ENCODE results near the gene PRR20G.

DNA sequence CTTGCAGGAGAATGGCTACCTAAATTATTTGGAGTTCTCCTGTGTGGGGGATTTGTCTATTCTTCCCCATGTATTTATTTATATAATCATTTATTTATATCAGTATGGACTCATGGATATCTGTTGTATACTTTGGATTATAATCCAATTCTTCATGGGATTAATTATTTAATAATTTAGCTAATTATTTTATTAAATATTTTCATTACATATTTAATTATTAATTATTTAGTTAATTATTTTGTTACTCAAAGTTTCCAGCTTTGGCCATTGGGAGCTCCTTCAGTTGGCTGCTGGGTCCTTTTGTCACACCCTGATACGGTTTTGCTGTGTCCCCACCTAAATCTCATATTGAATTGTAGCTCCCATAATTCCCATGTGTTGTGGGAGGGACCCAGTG, 3.3 kb upstream of the PRR20G start:
- TF ChIP-seq, protein P1, sequence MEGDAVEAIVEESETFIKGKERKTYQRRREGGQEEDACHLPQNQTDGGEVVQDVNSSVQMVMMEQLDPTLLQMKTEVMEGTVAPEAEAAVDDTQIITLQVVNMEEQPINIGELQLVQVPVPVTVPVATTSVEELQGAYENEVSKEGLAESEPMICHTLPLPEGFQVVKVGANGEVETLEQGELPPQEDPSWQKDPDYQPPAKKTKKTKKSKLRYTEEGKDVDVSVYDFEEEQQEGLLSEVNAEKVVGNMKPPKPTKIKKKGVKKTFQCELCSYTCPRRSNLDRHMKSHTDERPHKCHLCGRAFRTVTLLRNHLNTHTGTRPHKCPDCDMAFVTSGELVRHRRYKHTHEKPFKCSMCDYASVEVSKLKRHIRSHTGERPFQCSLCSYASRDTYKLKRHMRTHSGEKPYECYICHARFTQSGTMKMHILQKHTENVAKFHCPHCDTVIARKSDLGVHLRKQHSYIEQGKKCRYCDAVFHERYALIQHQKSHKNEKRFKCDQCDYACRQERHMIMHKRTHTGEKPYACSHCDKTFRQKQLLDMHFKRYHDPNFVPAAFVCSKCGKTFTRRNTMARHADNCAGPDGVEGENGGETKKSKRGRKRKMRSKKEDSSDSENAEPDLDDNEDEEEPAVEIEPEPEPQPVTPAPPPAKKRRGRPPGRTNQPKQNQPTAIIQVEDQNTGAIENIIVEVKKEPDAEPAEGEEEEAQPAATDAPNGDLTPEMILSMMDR (conservative IDR thresholded peaks at IDR 0.05; ENCODE audit: low read depth, low read length), result no peak
- TF ChIP-seq RAD21 (IDR thresholded peaks at IDR 0.05; ENCODE audit: low read length) (no peak), POLR2A (IDR thresholded peaks at IDR 0.05; ENCODE audit: low read depth, low read length) (no peak), SMC3 (IDR thresholded peaks at IDR 0.05; ENCODE audit: low read depth, low read length) (no peak), MAFK (IDR thresholded peaks at IDR 0.05; ENCODE audit: low read depth, low read length) (no peak), FOS (IDR thresholded peaks at IDR 0.05; ENCODE audit: low read depth, low read length) (no peak), MAZ (IDR thresholded peaks at IDR 0.05; ENCODE audit: borderline replicate concordance, low read depth, low read length) (no peak), BHLHE40 (IDR thresholded peaks at IDR 0.05; ENCODE audit: low read depth, low read length) (no peak), MXI1 (IDR thresholded peaks at IDR 0.05; ENCODE audit: borderline replicate concordance, low read depth, low read length) (no peak), RFX5 (IDR thresholded peaks at IDR 0.05; ENCODE audit: low read depth, low read length) (no peak), RCOR1 (IDR thresholded peaks at IDR 0.05; ENCODE audit: insufficient replicate concordance, low read length) (no peak), CEBPB (IDR thresholded peaks at IDR 0.05; ENCODE audit: low read depth, low read length) (no peak)
- TF ChIP-seq, protein P2, sequence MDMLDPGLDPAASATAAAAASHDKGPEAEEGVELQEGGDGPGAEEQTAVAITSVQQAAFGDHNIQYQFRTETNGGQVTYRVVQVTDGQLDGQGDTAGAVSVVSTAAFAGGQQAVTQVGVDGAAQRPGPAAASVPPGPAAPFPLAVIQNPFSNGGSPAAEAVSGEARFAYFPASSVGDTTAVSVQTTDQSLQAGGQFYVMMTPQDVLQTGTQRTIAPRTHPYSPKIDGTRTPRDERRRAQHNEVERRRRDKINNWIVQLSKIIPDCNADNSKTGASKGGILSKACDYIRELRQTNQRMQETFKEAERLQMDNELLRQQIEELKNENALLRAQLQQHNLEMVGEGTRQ (IDR thresholded peaks at IDR 0.05; ENCODE audit: low read depth, low read length), result no peak
- TF ChIP-seq, protein P3, sequence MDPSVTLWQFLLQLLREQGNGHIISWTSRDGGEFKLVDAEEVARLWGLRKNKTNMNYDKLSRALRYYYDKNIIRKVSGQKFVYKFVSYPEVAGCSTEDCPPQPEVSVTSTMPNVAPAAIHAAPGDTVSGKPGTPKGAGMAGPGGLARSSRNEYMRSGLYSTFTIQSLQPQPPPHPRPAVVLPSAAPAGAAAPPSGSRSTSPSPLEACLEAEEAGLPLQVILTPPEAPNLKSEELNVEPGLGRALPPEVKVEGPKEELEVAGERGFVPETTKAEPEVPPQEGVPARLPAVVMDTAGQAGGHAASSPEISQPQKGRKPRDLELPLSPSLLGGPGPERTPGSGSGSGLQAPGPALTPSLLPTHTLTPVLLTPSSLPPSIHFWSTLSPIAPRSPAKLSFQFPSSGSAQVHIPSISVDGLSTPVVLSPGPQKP (IDR thresholded peaks at IDR 0.05; ENCODE audit: borderline replicate concordance, low read depth, low read length), result no peak

Data from IMR-90 (cell line).